ENCODE measurements around the gene PHF20. TPM values are rescaled to one million over a fixed set of nuclear protein-coding genes. Genes with fewer than 3 reads are reported as not detected.

PHF20 gene
- total and polyA plus RNA-seq, 2 of the 8 experiments (the other 6 are each of a cell fraction or from before 2014, with no cell fraction given) = 25.6 to 70.1 TPM

DNA sequence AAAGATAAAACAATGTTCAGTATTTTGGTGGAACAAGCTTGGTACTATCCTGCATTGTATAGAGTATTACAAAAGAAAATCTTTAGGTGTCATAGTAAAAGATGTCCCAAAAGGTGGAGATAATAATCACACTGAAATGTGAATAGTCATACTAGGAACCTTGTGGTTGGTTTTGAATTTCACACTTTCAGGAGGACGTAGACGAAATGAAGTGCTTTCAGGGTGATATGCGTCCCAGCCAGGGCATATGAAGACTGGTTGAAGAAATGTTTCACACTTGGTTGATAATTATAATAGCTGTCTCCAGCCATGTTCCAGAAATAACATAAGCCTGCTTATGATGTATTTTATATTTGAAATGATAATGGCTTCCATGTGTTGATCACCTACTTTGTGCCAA, 122.1 kb downstream of the PHF20 start:
- H2AFZ ChIP-seq (ENCODE audit: low read length) = no peak overlapping the region
- FAIRE-seq = no peak
- H3K79me1 ChIP-seq (ENCODE audit: low read depth, low read length) = no peaks in the 10 kb centered on the region
- H2BK15ac ChIP-seq (ENCODE audit: low read length) = no peak overlapping the region
- CTCF ChIA-PET (ENCODE audit: partially characterized antibody) = interaction anchor here (0.6 to 0.7 kb wide), 2 partner anchors 67 to 920 kb away, joined by 3 read pairs; no protein-coding TSS in a partner anchor
- H3K4me3 ChIP-seq (ENCODE audit: extremely low read depth in 1 of 4, insufficient read depth in 2 of 4, low read depth in 3 of 4, low read length in 4 of 4) = no peak overlapping the region
- no peaks in the 10 kb centered on the region for H3K27me3 ChIP-seq (replicated peaks in 1 of 4; ENCODE audit: control insufficient read depth in 3 of 4, extremely low read depth in 1 of 4, insufficient read depth in 3 of 4, low read length in 3 of 4)
- no peak overlapping the region for H2AK5ac ChIP-seq (ENCODE audit: low read depth, low read length)
- no peak overlapping the region for H3K4me2 ChIP-seq (ENCODE audit: insufficient read depth in 1 of 2, low read depth in 2 of 2, low read length in 2 of 2)
- H2BK12ac ChIP-seq (ENCODE audit: low read depth, low read length) = no peak overlapping the region
- no peak overlapping the region for H3K14ac ChIP-seq (ENCODE audit: insufficient read length)
- no peak overlapping the region for H4K91ac ChIP-seq (replicated peaks; ENCODE audit: insufficient read length, low read length)
- no peak overlapping the region for H3K23ac ChIP-seq (ENCODE audit: insufficient read length)
- no peak overlapping the region for H4K8ac ChIP-seq (ENCODE audit: extremely low read depth, insufficient read depth, low read length)
- WGBS, 2 experiments (ENCODE audit: extremely low coverage in 1 of 2, insufficient coverage in 1 of 2, insufficient read length in 1 of 2, insufficient replicate concordance in 2 of 2, low coverage in 1 of 2, low lambda C conversion rate in 2 of 2, missing lambda C conversion rate in 1 of 2) = 88% methylated on average over 3 of the region's 3 CpGs; no CpG with 5 or more reads in 1 of the 2 experiments
- no peak overlapping the region for H2BK20ac ChIP-seq (ENCODE audit: low read length)
- no peaks in the 10 kb centered on the region for H3K79me2 ChIP-seq (ENCODE audit: control insufficient read depth in 1 of 2, insufficient read depth in 2 of 2, low read length in 2 of 2)
- no peaks in the 10 kb centered on the region for H3K4me1 ChIP-seq (replicated peaks in 1 of 4; ENCODE audit: control insufficient read depth in 3 of 4, insufficient read depth in 4 of 4, low read length in 3 of 4)
- H4K20me1 ChIP-seq (replicated peaks in 1 of 2; ENCODE audit: control insufficient read depth in 1 of 2, insufficient read depth in 2 of 2, low read length in 2 of 2) = no peaks in the 10 kb centered on the region
- no peaks in the 10 kb centered on the region; a peak in 2 of 8 replicates for H3K36me3 ChIP-seq (ENCODE audit: control insufficient read depth in 2 of 4, insufficient read depth in 4 of 4, low read length in 3 of 4)
- H3K9me3 ChIP-seq (ENCODE audit: insufficient read depth in 2 of 2, low read depth in 1 of 2, low read length in 1 of 2) = no peaks in the 10 kb centered on the region
- no peak overlapping the region for H2BK120ac ChIP-seq (replicated peaks; ENCODE audit: low read depth, low read length)
- H2BK5ac ChIP-seq (ENCODE audit: low read depth, low read length) = no peak overlapping the region
- H3K9ac ChIP-seq (replicated peaks in 1 of 4; ENCODE audit: extremely low read depth in 1 of 4, low read depth in 3 of 4, low read length in 3 of 4) = no peak overlapping the region
- no peak for DNase-seq (ENCODE audit: low read depth in 1 of 2, low spot score in 2 of 2)
- POLR2A ChIA-PET (ENCODE audit: partially characterized antibody) = interaction anchor here (0.9 kb wide), 1 partner anchor 163 kb away, joined by 3 read pairs; no protein-coding TSS in a partner anchor
- no peak overlapping the region for H3K18ac ChIP-seq (ENCODE audit: extremely low read depth, low read length)
- no peaks in the 10 kb centered on the region for H3K23me2 ChIP-seq (ENCODE audit: low read depth, low read length)
- no peak overlapping the region for H3K4ac ChIP-seq (replicated peaks; ENCODE audit: insufficient read length, low read depth, low read length)
- H4K5ac ChIP-seq (ENCODE audit: insufficient read length, low read depth, low read length) = no peak overlapping the region
- H3K56ac ChIP-seq (replicated peaks; ENCODE audit: insufficient read length, low read depth, low read length) = no peak overlapping the region
- no peak overlapping the region for H3K27ac ChIP-seq (ENCODE audit: low read depth, low read length)
- no peak for TF ChIP-seq NRF1 (IDR thresholded peaks at IDR 0.05; ENCODE audit: low read depth, low read length)
- TF ChIP-seq CTBP2 (IDR thresholded peaks at IDR 0.05; ENCODE audit: borderline replicate concordance, insufficient read depth, insufficient read length, low read length) = no peak
- no peak for TF ChIP-seq TAF1 (IDR thresholded peaks at IDR 0.05; ENCODE audit: low read depth, low read length)
- TF ChIP-seq, protein P1, sequence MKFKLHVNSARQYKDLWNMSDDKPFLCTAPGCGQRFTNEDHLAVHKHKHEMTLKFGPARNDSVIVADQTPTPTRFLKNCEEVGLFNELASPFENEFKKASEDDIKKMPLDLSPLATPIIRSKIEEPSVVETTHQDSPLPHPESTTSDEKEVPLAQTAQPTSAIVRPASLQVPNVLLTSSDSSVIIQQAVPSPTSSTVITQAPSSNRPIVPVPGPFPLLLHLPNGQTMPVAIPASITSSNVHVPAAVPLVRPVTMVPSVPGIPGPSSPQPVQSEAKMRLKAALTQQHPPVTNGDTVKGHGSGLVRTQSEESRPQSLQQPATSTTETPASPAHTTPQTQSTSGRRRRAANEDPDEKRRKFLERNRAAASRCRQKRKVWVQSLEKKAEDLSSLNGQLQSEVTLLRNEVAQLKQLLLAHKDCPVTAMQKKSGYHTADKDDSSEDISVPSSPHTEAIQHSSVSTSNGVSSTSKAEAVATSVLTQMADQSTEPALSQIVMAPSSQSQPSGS (IDR thresholded peaks at IDR 0.05; ENCODE audit: low read length) = no peak
- no peak for TF ChIP-seq CTCF (IDR thresholded peaks at IDR 0.05; ENCODE audit: control extremely low read depth in 1 of 3, insufficient read depth in 1 of 3, low read depth in 1 of 3, low read length in 3 of 3)
- TF ChIP-seq MAFK (IDR thresholded peaks at IDR 0.05; ENCODE audit: low read depth, low read length) = no peak
- TF ChIP-seq, protein P2, sequence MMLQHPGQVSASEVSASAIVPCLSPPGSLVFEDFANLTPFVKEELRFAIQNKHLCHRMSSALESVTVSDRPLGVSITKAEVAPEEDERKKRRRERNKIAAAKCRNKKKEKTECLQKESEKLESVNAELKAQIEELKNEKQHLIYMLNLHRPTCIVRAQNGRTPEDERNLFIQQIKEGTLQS (IDR thresholded peaks at IDR 0.05; ENCODE audit: insufficient read depth, low read depth, low read length) = no peak
- no peak for TF ChIP-seq HDAC6 (IDR thresholded peaks at IDR 0.05; ENCODE audit: low read depth, low read length)
